Fibroblast of skin of left quadriceps (primary cell): Measurements from ENCODE around the gene KCNJ1.

ENCODE experiments used
- DNase-seq, 2 experiments: peaks; one replicate each; pipeline ENCODE4 v3.0.0-alpha.2; 2013; ENCODE audit warnings: low read depth in 2 of 2

The KCNJ1 gene

GRCh38 chr11:128823753-128824152 lies 43.3 kb downstream of the KCNJ1 start:
- DNase-seq, result no peak

- no peak for DNase-seq
These were observed 45.0 kb downstream of the KCNJ1 start for GRCh38 chr11:128822130-128822529.

- no peak for DNase-seq
These were observed 45.5 kb downstream of the KCNJ1 start for GRCh38 chr11:128821556-128821955.

GRCh38 chr11:128819198-128819597 lies 47.9 kb downstream of the KCNJ1 start:
- DNase-seq, result no peak

GRCh38 chr11:128814856-128815705 lies 52.0 kb downstream of the KCNJ1 start:
- peak; percentile 95 for DNase-seq

- DNase-seq, result no peak
These were observed 53.4 kb downstream of the KCNJ1 start for GRCh38 chr11:128813729-128814128.

GRCh38 chr11:128810784-128811514 lies 56.1 kb downstream of the KCNJ1 start:
- DNase-seq, result no peak

- no peak for DNase-seq
These were observed 58.0 kb downstream of the KCNJ1 start for GRCh38 chr11:128809128-128809527.

GRCh38 chr11:128807909-128808308 lies 59.2 kb downstream of the KCNJ1 start:
- no peak for DNase-seq

GRCh38 chr11:128806506-128807261 lies 60.4 kb downstream of the KCNJ1 start:
- no peak for DNase-seq

GRCh38 chr11:128804481-128804880 lies 62.6 kb downstream of the KCNJ1 start:
- no peak for DNase-seq

GRCh38 chr11:128803449-128804245 lies 63.4 kb downstream of the KCNJ1 start:
- DNase-seq, result no peak

GRCh38 chr11:128803011-128803410 lies 64.1 kb downstream of the KCNJ1 start:
- no peak for DNase-seq

- DNase-seq, result no peak
These were observed 64.6 kb downstream of the KCNJ1 start for GRCh38 chr11:128802358-128802981.

- no peak for DNase-seq
These were observed 66.2 kb downstream of the KCNJ1 start for GRCh38 chr11:128800871-128801417.

- no peak for DNase-seq
These were observed 70.8 kb downstream of the KCNJ1 start for GRCh38 chr11:128796270-128796669.

GRCh38 chr11:128790196-128790595 lies 76.9 kb downstream of the KCNJ1 start:
- DNase-seq, result no peak

- no peak for DNase-seq
These were observed 77.5 kb downstream of the KCNJ1 start for GRCh38 chr11:128789497-128790150.
